Measurements from ENCODE around the gene CCM2.

DNA sequence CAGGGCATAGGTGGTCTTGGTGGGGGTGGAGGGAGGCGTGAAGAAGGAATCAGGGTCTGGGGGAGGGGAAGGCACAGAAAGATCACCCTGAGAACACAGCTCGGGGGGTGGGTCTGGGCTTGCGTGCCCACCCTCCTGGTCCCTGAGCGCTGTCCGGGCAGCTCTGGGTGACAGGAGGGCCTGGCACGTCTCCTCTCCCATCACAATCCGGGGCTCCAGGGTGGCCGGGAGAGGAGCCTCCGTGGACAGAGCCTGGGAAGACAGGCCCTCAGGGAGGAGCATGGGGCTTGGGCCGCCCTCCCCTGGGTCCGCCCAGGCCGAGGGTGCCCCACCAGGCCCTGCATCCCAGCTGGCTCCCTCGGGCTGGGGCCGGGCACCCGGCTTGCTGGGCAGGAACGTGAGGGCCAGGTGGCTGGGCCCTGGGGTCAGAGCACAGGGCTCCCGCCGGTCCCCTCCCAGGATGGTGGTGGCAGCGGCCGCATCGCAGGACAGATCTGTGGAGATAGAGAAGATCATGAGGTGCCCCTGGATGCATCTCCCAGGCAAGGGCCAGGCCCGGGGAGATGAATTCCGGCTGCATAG, 85.7 kb downstream of the CCM2 start:
- TF ChIP-seq, protein P1, sequence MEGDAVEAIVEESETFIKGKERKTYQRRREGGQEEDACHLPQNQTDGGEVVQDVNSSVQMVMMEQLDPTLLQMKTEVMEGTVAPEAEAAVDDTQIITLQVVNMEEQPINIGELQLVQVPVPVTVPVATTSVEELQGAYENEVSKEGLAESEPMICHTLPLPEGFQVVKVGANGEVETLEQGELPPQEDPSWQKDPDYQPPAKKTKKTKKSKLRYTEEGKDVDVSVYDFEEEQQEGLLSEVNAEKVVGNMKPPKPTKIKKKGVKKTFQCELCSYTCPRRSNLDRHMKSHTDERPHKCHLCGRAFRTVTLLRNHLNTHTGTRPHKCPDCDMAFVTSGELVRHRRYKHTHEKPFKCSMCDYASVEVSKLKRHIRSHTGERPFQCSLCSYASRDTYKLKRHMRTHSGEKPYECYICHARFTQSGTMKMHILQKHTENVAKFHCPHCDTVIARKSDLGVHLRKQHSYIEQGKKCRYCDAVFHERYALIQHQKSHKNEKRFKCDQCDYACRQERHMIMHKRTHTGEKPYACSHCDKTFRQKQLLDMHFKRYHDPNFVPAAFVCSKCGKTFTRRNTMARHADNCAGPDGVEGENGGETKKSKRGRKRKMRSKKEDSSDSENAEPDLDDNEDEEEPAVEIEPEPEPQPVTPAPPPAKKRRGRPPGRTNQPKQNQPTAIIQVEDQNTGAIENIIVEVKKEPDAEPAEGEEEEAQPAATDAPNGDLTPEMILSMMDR (IDR thresholded peaks at IDR 0.05), result no peak
- no peak for TF ChIP-seq POLR2A (IDR thresholded peaks at IDR 0.05)
